Keratinocyte (primary cell): ENCODE results near the gene ARHGAP15. TPM values are rescaled to one million over a fixed set of nuclear protein-coding genes. Genes with fewer than 3 reads are reported as not detected.

Experiments used
- DNase-seq: peaks from one replicate; pipeline ENCODE4 v3.0.0-alpha.2; 2011; ENCODE audit warnings: low read depth, missing footprints, low spot score
- FAIRE-seq: peaks from 2 replicates; lab custom pipeline; 2011; peaks lifted over from hg19 to GRCh38; lab: Jason Lieb, UNC
- H2AFZ ChIP-seq: 2 replicates; pipeline ENCODE4 v1.6.0; 2012; ENCODE audit warnings: low read length, control low read depth, inconsistent platforms; ENCODE audit not compliant: control insufficient read depth
- H3K27ac ChIP-seq: 2 replicates; pipeline ENCODE4 v1.5.1; 2011; ENCODE audit warnings: low read length; ENCODE audit not compliant: control insufficient read depth, insufficient read depth
- H3K27me3 ChIP-seq: 3 replicates; pipeline ENCODE4 v1.6.0; 2011; ENCODE audit warnings: low read length; ENCODE audit not compliant: control insufficient read depth, insufficient read depth; ENCODE audit errors: extremely low read depth
- H3K36me3 ChIP-seq, 2 experiments: 2 replicates in 1 of 2; 3 replicates in 1 of 2; pipeline ENCODE4 v1.5.1; 2011; ENCODE audit warnings: low read length in 2 of 2, mild to moderate bottlenecking in 1 of 2; ENCODE audit not compliant: control insufficient read depth in 2 of 2, insufficient read depth in 2 of 2; ENCODE audit errors: extremely low read depth in 1 of 2
- H3K4me1 ChIP-seq: 3 replicates; pipeline ENCODE4 v1.5.1; 2011; ENCODE audit warnings: low read length; ENCODE audit not compliant: control insufficient read depth, insufficient read depth; ENCODE audit errors: extremely low read depth
- H3K4me2 ChIP-seq: 3 replicates; pipeline ENCODE4 v1.6.0; 2011; ENCODE audit warnings: low read depth, low read length; ENCODE audit not compliant: control insufficient read depth, insufficient read depth; ENCODE audit errors: extremely low read depth
- H3K4me3 ChIP-seq, 3 experiments: fragments of 200-600 bp in 1 of 3; sonication (generic) in 1 of 3; 2 replicates in 2 of 3; 3 replicates in 1 of 3; pipeline ENCODE4 v1.5.1; 2011 to 2016; ENCODE audit warnings: low read length in 3 of 3, mild to moderate bottlenecking in 3 of 3, control low read depth in 2 of 3, inconsistent platforms in 1 of 3, low read depth in 1 of 3, mixed read lengths in 1 of 3, mixed run types in 1 of 3, moderate library complexity in 1 of 3; ENCODE audit not compliant: control insufficient read depth in 2 of 3, insufficient read depth in 2 of 3; ENCODE audit errors: extremely low read depth in 1 of 3
- H3K79me2 ChIP-seq: 2 replicates; pipeline ENCODE4 v1.6.0; 2012; ENCODE audit warnings: low read length; ENCODE audit not compliant: control insufficient read depth, insufficient read depth
- H3K9ac ChIP-seq: 3 replicates; pipeline ENCODE4 v1.6.0; 2011; ENCODE audit warnings: low read length; ENCODE audit not compliant: control insufficient read depth, insufficient read depth; ENCODE audit errors: extremely low read depth
- H3K9me1 ChIP-seq: 3 replicates; pipeline ENCODE4 v1.6.0; 2011; ENCODE audit warnings: low read length; ENCODE audit not compliant: control insufficient read depth, insufficient read depth; ENCODE audit errors: extremely low read depth
- H3K9me3 ChIP-seq: 2 replicates; pipeline ENCODE4 v1.5.1; 2012; ENCODE audit warnings: low read depth, low read length; ENCODE audit not compliant: control insufficient read depth
- H4K20me1 ChIP-seq: 3 replicates; pipeline ENCODE4 v1.6.0; 2011; ENCODE audit warnings: low read length; ENCODE audit not compliant: control insufficient read depth, insufficient read depth; ENCODE audit errors: extremely low read depth
- EZH2 ChIP-seq: IDR thresholded peaks from one replicate; pipeline ENCODE4 v1.6.1; 2012; ENCODE audit warnings: inconsistent platforms, mild to moderate bottlenecking, low read length, moderate library complexity
- dilution Hi-C: fragments of 300-500 bp; cut with MboI; formaldehyde crosslinking; loops from one replicate; pipeline ENCODE4 v1.7.0; 2020; ENCODE audit warnings: low sequenced_read_pairs; ENCODE audit not compliant: extremely low pct_ligation_motif_present
- polyA plus RNA-seq, 5 experiments: library from polyadenylated mRNA; depleted of rRNA in 3 of 5; stranded (reverse) in 3 of 5; stranded (forward) in 1 of 5; unstranded in 1 of 5; fragments of >200 nt; gene quantifications; 1 replicate in 1 of 5; 2 replicates in 3 of 5; 3 replicates in 1 of 5; pipeline versions ENCODE4 v1.2.1 to v1.2.3, GENCODE V29; 2011 to 2012; ENCODE audit warnings: missing spikeins in 2 of 5, low read depth in 1 of 5, low replicate concordance in 1 of 5
- small RNA-seq, 3 experiments: library from RNA; depleted of rRNA; stranded (forward); fragments of <200 nt; gene quantifications; one replicate each; pipeline ENCODE3, GENCODE V24; 2012; ENCODE audit warnings: low read depth in 3 of 3, low replicate concordance in 1 of 3; ENCODE audit not compliant: insufficient read length in 3 of 3
- TF ChIP-seq, protein P1 (sequence below), 3 experiments: IDR thresholded peaks in 1 of 3; conservative IDR thresholded peaks in 1 of 3; optimal IDR thresholded peaks in 1 of 3; 2 replicates in 2 of 3; 3 replicates in 1 of 3; pipeline versions ENCODE3 to v1.5.1; 2011; ENCODE audit warnings: low read length in 3 of 3, mild to moderate bottlenecking in 3 of 3, moderate library complexity in 2 of 3, control low read depth in 1 of 3, inconsistent platforms in 1 of 3; ENCODE audit not compliant: insufficient read depth in 2 of 3; ENCODE audit errors: extremely low read depth in 1 of 3

The ARHGAP15 gene
- polyA plus RNA-seq, 1 donor (not counting 4 experiments of a cell fraction or from before 2014, with no cell fraction given), result not detected

- dilution Hi-C loops, result no loop called here
- TF ChIP-seq, protein P1, sequence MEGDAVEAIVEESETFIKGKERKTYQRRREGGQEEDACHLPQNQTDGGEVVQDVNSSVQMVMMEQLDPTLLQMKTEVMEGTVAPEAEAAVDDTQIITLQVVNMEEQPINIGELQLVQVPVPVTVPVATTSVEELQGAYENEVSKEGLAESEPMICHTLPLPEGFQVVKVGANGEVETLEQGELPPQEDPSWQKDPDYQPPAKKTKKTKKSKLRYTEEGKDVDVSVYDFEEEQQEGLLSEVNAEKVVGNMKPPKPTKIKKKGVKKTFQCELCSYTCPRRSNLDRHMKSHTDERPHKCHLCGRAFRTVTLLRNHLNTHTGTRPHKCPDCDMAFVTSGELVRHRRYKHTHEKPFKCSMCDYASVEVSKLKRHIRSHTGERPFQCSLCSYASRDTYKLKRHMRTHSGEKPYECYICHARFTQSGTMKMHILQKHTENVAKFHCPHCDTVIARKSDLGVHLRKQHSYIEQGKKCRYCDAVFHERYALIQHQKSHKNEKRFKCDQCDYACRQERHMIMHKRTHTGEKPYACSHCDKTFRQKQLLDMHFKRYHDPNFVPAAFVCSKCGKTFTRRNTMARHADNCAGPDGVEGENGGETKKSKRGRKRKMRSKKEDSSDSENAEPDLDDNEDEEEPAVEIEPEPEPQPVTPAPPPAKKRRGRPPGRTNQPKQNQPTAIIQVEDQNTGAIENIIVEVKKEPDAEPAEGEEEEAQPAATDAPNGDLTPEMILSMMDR (optimal IDR thresholded peaks at IDR 0.05 in 1 of 3, IDR thresholded peaks at IDR 0.05 in 1 of 3, conservative IDR thresholded peaks at IDR 0.05 in 1 of 3; ENCODE audit: extremely low read depth in 1 of 3, insufficient read depth in 2 of 3, low read length in 3 of 3), result no peak
- TF ChIP-seq EZH2, result no peak
- Histone ChIP-seq H3K27ac (no peak overlapping the region), H3K4me2 (no peak overlapping the region), H4K20me1 (no peaks in the 10 kb centered on the region), H3K4me3 (no peak overlapping the region), H2AFZ (no peak overlapping the region), H3K9ac (no peak overlapping the region), H3K36me3 (no peaks in the 10 kb centered on the region), H3K9me1 (no peaks in the 10 kb centered on the region), H3K79me2 (no peaks in the 10 kb centered on the region), H3K9me3 (no peaks in the 10 kb centered on the region), H3K4me1 (no peaks in the 10 kb centered on the region), H3K27me3 (no peaks in the 10 kb centered on the region)
- DNase-seq (no peak), FAIRE-seq (no peak)
Observed at GRCh38 chr2:143816916-143817315, 687.7 kb downstream of the ARHGAP15 start.

Small RNAs within 50 kb of the gene (small RNA-seq; reads per million reads assigned to genes)
- 0 reads per million in 3 experiments for gene MTND4LP12
